Breast epithelium (tissue), 3 donors: Measurements from ENCODE around the gene CDH2.

ENCODE experiments used
- CTCF ChIP-seq, 3 donors: fragments of 450-650 bp; IDR thresholded peaks; one replicate each; pipeline ENCODE4 v1.5.1; 2016 to 2017; ENCODE audit warnings: antibody characterized with exemption in 3 of 3, mild to moderate bottlenecking in 3 of 3, moderate library complexity in 3 of 3
- POLR2A ChIP-seq: fragments of 450-650 bp; IDR thresholded peaks from one replicate; pipeline ENCODE4 v1.6.1; 2016; ENCODE audit warnings: antibody characterized with exemption, mild to moderate bottlenecking, moderate library complexity
- POLR2AphosphoS5 ChIP-seq, 3 donors: sonication (generic); formaldehyde crosslinking; IDR thresholded peaks; one replicate each; pipeline ENCODE4 v1.6.1; 2017; ENCODE audit warnings: antibody characterized with exemption in 3 of 3

- TF ChIP-seq POLR2A (no peak), CTCF (IDR thresholded peaks at IDR 0.05) (no peak), POLR2AphosphoS5 (IDR thresholded peaks at IDR 0.05) (no peak)
These were observed 136.2 kb downstream of the CDH2 start for GRCh38 chr18:28040716-28041115.
